BJ (cell line): ENCODE measurements around the gene FBXW11. TPM values are rescaled to one million over a fixed set of nuclear protein-coding genes. Genes with fewer than 3 reads are reported as not detected.
"Not testable (repeated sequence)": the region's sequence is repeated elsewhere in the genome, so short reads cannot be mapped to it uniquely, and the experiment has no call there.

Experiments
- CTCF ChIA-PET: fragments of 350-600 bp; formaldehyde crosslinking; extraction: SDS; loops from one replicate; lab custom pipeline; 2021; ENCODE audit warnings: antibody characterized with exemption, inconsistent platforms; lab: Yijun Ruan, JAX
- POLR2A ChIA-PET: fragments of 300-600 bp; sonication (Branson Sonifier 250); formaldehyde crosslinking; extraction: SDS; loops from one replicate; lab custom pipeline; 2021; ENCODE audit warnings: antibody characterized with exemption; lab: Charles Lee
- DNase-seq: peaks from one replicate; pipeline ENCODE4 v3.0.0-alpha.2; 2011; ENCODE audit warnings: low read depth
- H3K27me3 ChIP-seq: 2 replicates; pipeline ENCODE4 v1.6.0; 2011; ENCODE audit warnings: low read length; ENCODE audit not compliant: control insufficient read depth, insufficient read depth
- H3K36me3 ChIP-seq: 2 replicates; pipeline ENCODE4 v1.5.1; 2011; ENCODE audit warnings: low read length; ENCODE audit not compliant: control insufficient read depth, insufficient read depth
- H3K4me3 ChIP-seq: 2 replicates; pipeline ENCODE4 v1.5.1; 2011; ENCODE audit warnings: low read depth, mild to moderate bottlenecking, control low read depth, low read length
- polyA plus RNA-seq: library from polyadenylated mRNA; depleted of rRNA; stranded (reverse); fragments of >200 nt; gene quantifications from 2 replicates; pipeline ENCODE4 v1.2.3, GENCODE V29; 2011
- TF ChIP-seq, protein P1 (sequence below): IDR thresholded peaks from 2 replicates; pipeline ENCODE4 v1.5.1; 2011; ENCODE audit warnings: low read depth, mild to moderate bottlenecking, control low read depth, inconsistent platforms, low read length, moderate library complexity; ENCODE audit not compliant: insufficient read depth

The FBXW11 gene
- polyA plus RNA-seq, 1 experiment: 55.5 TPM

DNA sequence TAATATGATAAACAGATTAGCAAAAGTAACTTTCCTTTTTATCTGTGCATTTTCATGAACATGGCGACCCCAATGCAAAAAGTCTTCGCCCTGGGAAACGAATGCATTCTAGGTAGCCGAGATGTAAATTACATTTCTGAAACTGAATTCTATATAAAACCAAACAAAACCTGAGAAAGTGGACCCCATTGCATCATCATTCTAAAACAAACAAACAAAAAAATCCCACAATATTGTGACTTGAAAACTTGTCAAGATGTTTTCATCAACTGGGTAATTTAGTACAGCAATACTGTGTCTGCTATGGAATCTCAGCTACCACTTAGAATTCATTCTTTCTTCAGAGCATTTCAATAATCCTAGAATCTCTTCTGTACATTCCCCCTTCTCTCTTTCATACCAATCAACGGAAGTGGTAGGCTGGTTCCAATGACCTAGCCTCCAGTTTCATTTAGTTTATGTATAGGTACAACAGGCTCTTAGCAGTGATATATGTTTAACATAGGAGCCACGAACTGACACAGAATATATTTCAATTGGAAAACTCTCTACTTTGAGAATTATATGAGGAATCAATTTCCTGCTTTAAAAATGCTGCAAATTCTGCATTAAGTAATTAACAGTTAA, 85.6 kb downstream of the FBXW11 start:
- POLR2A ChIA-PET: interaction anchor here (0.8 kb wide), 1 partner anchor 400 kb away, joined by 16 read pairs; no protein-coding TSS in a partner anchor
- Histone ChIP-seq H3K27me3 (no peaks in the 10 kb centered on the region), H3K4me3 (no peak overlapping the region), H3K36me3 (no peaks in the 10 kb centered on the region)
- TF ChIP-seq, protein P1, sequence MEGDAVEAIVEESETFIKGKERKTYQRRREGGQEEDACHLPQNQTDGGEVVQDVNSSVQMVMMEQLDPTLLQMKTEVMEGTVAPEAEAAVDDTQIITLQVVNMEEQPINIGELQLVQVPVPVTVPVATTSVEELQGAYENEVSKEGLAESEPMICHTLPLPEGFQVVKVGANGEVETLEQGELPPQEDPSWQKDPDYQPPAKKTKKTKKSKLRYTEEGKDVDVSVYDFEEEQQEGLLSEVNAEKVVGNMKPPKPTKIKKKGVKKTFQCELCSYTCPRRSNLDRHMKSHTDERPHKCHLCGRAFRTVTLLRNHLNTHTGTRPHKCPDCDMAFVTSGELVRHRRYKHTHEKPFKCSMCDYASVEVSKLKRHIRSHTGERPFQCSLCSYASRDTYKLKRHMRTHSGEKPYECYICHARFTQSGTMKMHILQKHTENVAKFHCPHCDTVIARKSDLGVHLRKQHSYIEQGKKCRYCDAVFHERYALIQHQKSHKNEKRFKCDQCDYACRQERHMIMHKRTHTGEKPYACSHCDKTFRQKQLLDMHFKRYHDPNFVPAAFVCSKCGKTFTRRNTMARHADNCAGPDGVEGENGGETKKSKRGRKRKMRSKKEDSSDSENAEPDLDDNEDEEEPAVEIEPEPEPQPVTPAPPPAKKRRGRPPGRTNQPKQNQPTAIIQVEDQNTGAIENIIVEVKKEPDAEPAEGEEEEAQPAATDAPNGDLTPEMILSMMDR: no peak
- CTCF ChIA-PET: interaction anchor here (1.5 to 5.7 kb wide), 2 partner anchors 9 to 12 kb away, joined by 5 to 27 read pairs; no protein-coding TSS in a partner anchor
- DNase-seq: no peak

DNA sequence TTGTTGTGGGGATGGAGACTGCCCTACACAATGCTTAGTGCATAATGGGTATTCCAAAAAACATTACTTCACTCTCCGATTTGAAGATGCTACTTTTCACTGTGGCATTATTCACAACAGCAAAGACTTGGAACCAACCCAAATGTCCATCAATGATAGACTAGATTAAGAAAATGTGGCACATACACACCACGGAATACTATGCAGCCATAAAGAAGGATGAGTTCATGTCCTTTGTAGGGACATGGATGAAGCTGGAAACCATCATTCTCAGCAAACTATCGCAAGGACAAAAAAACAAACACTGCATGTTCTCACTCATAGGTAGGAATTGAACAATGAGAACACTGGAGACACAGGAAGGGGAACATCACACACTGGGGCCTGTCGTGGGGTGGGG, 90.7 kb downstream of the FBXW11 start:
- POLR2A ChIA-PET, DNase-seq: not testable (repeated sequence)
- CTCF ChIA-PET: interaction anchor here (1.1 to 1.4 kb wide), 2 partner anchors 9 to 125 kb away, joined by 3 read pairs; no protein-coding TSS in a partner anchor

DNA sequence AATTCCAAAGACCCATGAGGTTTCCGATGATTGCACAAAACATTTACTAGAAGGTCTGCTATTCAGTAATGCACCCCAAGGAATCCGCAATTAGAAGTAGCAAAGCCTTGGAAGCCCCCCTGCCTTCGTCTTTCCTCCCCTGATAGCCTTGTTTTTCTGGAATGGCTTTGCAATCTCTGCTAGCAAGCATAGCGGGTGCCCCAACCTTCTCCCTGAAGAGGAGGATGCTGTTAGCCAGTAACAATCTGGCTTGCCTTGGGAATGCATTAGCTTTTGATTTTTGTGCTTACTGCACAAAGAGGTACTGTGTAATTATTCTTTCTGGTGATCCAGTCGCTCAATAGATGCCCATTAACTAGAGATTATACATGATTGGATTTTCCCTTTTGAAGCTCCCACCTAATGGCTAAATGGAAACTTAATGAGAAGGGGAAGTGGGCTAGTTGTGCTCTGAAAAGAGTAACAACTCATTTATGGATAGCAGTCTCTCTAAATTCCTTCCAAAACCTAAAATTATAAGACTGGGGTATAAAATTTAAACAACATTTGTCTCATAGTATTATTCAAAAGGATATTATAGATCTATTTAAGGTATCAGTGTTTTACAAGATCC, 91.6 kb downstream of the FBXW11 start:
- no peaks in the 10 kb centered on the region for H3K27me3 ChIP-seq
- no peak overlapping the region for H3K4me3 ChIP-seq
- ChIA-PET CTCF (interaction anchor here (1.1 kb wide), 1 partner anchor 126 kb away, joined by 3 read pairs; no protein-coding TSS in a partner anchor), POLR2A (no interaction called here)
- TF ChIP-seq, protein P1: no peak
- DNase-seq: no peak
- no peaks in the 10 kb centered on the region for H3K36me3 ChIP-seq

More for the DNA sequence above, 90.7 kb downstream of the FBXW11 start:
- H3K27me3 ChIP-seq, H3K4me3 ChIP-seq, H3K36me3 ChIP-seq: not testable (repeated sequence)

DNA sequence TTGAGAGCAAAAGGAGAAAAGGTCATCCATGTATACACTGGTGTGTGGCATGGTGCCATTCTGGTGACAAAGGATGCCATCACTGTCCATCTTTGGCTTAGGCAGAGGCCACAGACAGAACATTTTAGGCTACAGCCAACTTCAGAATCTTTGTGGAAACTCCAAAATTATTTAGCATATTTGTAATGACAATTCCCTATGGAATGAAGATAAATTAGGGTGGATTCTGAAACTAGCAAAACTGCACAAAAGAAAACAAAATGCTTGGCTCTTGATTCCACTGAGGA, 92.5 kb downstream of the FBXW11 start:
- TF ChIP-seq, protein P1: no peak
- no peaks in the 10 kb centered on the region for H3K27me3 ChIP-seq
- no peak overlapping the region for H3K4me3 ChIP-seq
- ChIA-PET CTCF (interaction anchor here (1.0 to 4.7 kb wide), 4 partner anchors 50 to 380 kb away, joined by 3 to 63 read pairs (median 28); no protein-coding TSS in a partner anchor), POLR2A (no interaction called here)
- no peaks in the 10 kb centered on the region for H3K36me3 ChIP-seq
- no peak for DNase-seq

DNA sequence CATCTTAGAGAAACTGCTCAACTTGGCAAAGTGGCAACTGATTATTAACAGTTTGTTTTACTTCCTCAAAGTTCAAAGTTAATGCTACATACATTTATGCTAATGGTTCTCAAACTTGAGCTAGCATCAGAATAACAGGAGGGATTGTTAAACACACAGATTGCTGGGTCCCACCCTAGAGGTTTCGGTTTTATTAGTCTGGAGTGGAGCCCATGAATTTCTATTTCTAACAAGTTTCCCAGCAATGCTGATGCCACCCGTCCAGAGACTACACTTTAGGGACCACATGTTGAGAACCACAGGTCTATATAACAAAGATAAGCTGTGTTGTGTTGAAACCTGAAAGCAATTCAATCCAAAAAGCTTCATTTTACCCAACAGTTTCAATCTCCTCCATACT, 95.3 kb downstream of the FBXW11 start:
- no peaks in the 10 kb centered on the region; the same call in 1 of the 2 replicates for H3K36me3 ChIP-seq

More for the DNA sequence above, 95.3 kb downstream of the FBXW11 start:
- Histone ChIP-seq H3K4me3 (no peak overlapping the region), H3K27me3 (no peaks in the 10 kb centered on the region)
- DNase-seq: no peak
- ChIA-PET CTCF (interaction anchor here (0.8 to 4.7 kb wide), 26 partner anchors 9 to 495 kb away, joined by 3 to 63 read pairs (median 6); partner anchors contain the start of genes FBXW11, FGF18 and STK10), POLR2A (no interaction called here)
- TF ChIP-seq, protein P1: no peak
